Progenitor cell of endocrine pancreas (in vitro differentiated cells): ENCODE data around the gene CNTLN. TPM values are rescaled to one million over a fixed set of nuclear protein-coding genes. Genes with fewer than 3 reads are reported as not detected.

Source experiments
- DNase-seq: peaks from one replicate; pipeline ENCODE4 v3.0.0; 2021; ENCODE audit warnings: low spot score; ENCODE audit not compliant: unreplicated experiment
- H3K27ac Mint-ChIP-seq: 2 replicates; pipeline ENCODE4 v1.8.0; 2021; ENCODE audit warnings: mild to moderate bottlenecking, moderate library complexity, mixed read lengths
- H3K27me3 Mint-ChIP-seq: 2 replicates; pipeline ENCODE4 v1.8.0; 2021; ENCODE audit warnings: mixed read lengths
- H3K36me3 Mint-ChIP-seq: 2 replicates; pipeline ENCODE4 v1.8.0; 2022; ENCODE audit warnings: mixed read lengths; ENCODE audit not compliant: insufficient read depth
- H3K4me1 Mint-ChIP-seq: 2 replicates; pipeline ENCODE4 v1.8.0; 2021; ENCODE audit warnings: low read depth, mixed read lengths
- H3K4me3 Mint-ChIP-seq: 2 replicates; pipeline ENCODE4 v1.8.0; 2021; ENCODE audit warnings: low read depth, mild to moderate bottlenecking, moderate library complexity, mixed read lengths
- H3K9me3 Mint-ChIP-seq: 2 replicates; pipeline ENCODE4 v1.8.0; 2021; ENCODE audit warnings: low read depth, mixed read lengths
- total RNA-seq: library from RNA; stranded (reverse); gene quantifications from 2 replicates; pipeline ENCODE4 v1.2.1, GENCODE V29; 2021
- TF ChIP-seq, protein P1 (sequence below): fragments of 200-600 bp; sonication (generic); IDR thresholded peaks from one replicate; pipeline ENCODE4 v1.5.0; 2021; ENCODE audit warnings: antibody characterized with exemption, mild to moderate bottlenecking; ENCODE audit not compliant: unreplicated experiment

The CNTLN gene
- total RNA-seq, 1 donor from 2014 or later, result 7.8 TPM

DNA sequence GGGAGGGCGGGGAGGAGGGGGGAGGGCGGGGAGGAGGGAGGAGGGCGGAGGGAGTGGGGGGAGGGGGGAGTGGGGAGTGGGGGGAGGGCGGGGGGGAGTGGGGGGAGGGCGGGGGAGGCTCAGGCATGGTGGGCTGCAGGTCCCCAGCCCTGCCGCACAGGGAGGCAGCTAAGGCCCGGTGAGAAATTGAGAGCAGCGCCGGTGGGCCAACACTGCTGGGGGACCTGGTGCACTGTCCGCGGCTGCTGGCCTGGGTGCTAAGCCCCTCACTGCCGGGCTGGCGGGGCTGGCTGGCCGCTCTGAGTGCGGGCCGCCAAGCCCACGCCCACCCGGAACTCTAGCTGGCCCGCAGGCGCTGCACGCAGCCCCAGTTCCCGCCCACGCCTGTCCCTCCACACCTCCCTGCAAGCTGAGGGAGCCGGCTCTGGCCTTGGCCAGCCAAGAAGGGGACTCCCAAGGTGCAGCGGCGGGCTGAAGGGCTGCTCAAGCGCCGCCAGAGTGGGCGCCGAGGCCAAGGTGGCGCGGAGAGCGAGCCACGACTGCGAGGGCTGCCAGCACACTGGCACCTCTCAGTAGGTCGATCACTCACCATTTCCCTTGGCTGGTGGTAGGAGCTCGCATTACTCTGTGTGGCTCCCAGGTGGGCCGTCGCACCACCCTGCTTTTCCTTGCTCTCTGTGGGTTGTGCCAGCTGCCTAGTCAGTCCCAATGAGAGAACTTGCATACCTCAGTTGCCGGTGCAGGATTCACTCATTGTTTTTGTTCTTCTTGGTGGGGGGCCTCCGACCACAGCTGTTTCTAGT, 160.2 kb downstream of the CNTLN start:
- TF ChIP-seq, protein P1, sequence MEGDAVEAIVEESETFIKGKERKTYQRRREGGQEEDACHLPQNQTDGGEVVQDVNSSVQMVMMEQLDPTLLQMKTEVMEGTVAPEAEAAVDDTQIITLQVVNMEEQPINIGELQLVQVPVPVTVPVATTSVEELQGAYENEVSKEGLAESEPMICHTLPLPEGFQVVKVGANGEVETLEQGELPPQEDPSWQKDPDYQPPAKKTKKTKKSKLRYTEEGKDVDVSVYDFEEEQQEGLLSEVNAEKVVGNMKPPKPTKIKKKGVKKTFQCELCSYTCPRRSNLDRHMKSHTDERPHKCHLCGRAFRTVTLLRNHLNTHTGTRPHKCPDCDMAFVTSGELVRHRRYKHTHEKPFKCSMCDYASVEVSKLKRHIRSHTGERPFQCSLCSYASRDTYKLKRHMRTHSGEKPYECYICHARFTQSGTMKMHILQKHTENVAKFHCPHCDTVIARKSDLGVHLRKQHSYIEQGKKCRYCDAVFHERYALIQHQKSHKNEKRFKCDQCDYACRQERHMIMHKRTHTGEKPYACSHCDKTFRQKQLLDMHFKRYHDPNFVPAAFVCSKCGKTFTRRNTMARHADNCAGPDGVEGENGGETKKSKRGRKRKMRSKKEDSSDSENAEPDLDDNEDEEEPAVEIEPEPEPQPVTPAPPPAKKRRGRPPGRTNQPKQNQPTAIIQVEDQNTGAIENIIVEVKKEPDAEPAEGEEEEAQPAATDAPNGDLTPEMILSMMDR, result no peak
- Mint-ChIP-seq H3K27ac (no peak overlapping the region), H3K9me3 (peaks cover 13% of the 10 kb centered on the region), H3K36me3 (peaks cover 14% of the 10 kb centered on the region), H3K4me1 (no peaks in the 10 kb centered on the region), H3K4me3 (no peak overlapping the region), H3K27me3 (no peaks in the 10 kb centered on the region)
- DNase-seq, result no peak

DNA sequence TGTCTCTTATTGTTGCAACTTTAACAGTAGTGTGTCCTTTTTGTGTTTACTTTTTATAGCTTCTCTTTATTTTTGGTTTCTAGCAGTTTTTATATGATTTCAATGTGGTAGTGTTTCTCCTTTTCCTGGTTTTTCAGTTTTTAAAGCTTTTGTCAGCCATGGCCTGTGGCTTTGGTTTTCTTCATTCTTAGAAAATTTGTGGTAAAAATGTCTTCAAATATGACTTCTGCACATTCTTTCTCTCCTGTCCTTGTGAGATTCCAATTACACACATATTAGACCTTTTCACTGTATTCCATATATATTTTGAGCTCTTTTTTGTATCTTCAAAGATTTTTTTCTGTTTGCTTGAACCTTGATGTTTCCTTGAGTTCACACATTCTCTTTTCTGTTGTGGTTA, 180.5 kb downstream of the CNTLN start:
- Mint-ChIP-seq H3K27me3 (no peaks in the 10 kb centered on the region), H3K36me3 (peaks cover 2% of the 10 kb centered on the region), H3K4me1 (no peaks in the 10 kb centered on the region), H3K27ac (no peak overlapping the region), H3K4me3 (no peak overlapping the region), H3K9me3 (no peaks in the 10 kb centered on the region)
- DNase-seq, result no peak
- TF ChIP-seq, protein P1, result no peak

DNA sequence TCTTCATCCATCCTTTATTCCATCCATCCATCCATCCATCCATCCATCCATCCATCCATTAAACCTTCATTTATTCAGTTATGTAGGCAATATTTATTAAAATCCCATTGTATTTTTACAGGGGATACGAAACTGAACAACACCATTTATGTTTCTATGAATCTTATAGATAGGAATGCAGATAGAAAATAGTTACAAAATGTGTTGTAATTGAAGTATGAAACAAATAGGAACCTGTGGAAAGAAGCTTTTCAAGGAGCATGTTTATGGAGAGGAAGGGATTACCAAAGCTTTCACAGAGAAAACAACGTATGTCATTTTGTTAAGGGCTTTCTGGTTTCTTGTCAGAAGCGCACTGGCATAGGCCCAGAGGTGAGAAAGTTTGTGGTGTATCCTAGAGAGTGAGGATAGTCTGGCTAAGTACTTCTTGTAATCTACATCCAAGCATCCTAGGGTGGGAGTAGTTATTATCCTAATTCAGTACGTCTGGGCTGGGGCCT, 184.0 kb downstream of the CNTLN start:
- TF ChIP-seq, protein P1, result no peak
- Mint-ChIP-seq H3K36me3 (no peaks in the 10 kb centered on the region), H3K9me3 (no peaks in the 10 kb centered on the region), H3K27ac (no peak overlapping the region), H3K4me3 (no peak overlapping the region), H3K27me3 (no peaks in the 10 kb centered on the region), H3K4me1 (no peaks in the 10 kb centered on the region)
- no peak for DNase-seq

DNA sequence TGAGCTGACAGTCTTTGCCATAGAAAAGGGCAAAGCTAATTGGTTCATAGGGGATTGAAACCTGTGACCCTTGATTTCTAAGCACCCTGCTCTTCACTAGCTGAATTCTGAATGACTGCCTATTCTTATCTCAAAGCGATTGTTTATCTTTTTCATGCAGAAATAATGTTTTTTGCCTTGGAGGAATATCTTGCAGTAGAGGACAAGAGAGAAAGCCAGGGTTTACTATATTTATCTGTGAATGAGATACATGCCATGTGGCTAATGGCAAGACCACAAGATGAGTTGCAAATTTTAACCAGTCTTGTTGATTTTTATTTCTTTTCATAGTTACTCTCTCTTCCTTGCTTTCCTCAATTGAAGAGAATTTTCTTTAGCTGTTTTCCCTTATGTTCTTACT, 185.0 kb downstream of the CNTLN start:
- H3K27me3 Mint-ChIP-seq, result no peaks in the 10 kb centered on the region

DNA sequence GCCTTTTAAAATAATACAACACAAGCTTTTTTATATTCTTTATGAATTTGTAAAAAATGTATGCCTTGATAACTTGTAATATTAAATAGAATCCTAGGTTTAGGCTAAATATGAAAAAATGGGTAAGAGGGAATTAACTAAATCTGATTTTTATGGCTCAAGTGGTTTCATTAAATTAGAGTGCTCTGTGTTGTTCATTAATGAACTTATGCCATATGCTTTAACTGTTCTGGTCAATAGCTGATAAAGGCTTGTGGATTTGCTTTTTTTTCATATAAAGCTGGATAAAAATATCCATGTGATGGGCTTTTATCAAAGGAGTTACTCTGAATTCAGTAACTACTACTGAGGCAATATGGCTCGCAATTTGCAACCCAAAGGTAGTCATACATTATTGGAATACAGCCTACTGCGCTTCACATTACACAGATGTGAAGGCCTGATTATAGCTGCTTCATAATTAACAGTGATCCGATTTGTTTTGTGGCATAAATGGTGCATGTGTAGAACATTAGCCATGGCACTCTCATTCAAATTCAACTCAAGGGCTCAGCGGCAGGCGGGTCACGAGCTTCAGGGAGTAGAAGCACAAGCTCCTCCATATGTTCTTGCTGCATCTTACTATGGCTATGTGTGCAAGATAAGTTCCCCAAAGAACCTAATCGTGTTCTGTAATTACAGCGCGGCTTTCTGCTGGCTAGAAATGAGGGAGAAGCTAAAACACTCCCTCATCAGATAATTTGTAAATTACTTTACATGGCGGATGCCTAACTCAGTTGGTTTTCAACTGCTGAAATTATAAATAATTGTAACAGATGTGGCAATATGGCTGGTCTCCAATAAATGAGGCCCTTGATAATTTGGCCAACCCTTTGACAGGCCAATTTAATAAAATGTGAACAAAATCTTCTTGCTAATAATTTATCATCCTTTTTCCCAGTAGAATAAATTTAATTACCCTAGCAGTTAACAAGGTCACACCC, 188.3 kb downstream of the CNTLN start:
- Mint-ChIP-seq H3K9me3 (no peaks in the 10 kb centered on the region), H3K4me3 (no peak overlapping the region), H3K27me3 (no peaks in the 10 kb centered on the region), H3K36me3 (no peaks in the 10 kb centered on the region), H3K4me1 (no peaks in the 10 kb centered on the region), H3K27ac (no peak overlapping the region)
- no peak for DNase-seq
- TF ChIP-seq, protein P1, result no peak

More for the DNA sequence above, 185.0 kb downstream of the CNTLN start:
- no peak overlapping the region for H3K4me3 Mint-ChIP-seq
- TF ChIP-seq, protein P1, result no peak
- no peak overlapping the region for H3K27ac Mint-ChIP-seq
- H3K4me1 Mint-ChIP-seq, result no peaks in the 10 kb centered on the region
- no peaks in the 10 kb centered on the region for H3K36me3 Mint-ChIP-seq
- DNase-seq, result no peak
- H3K9me3 Mint-ChIP-seq, result no peaks in the 10 kb centered on the region
